GM12864 (cell line): ENCODE results near the gene GPAT3.
"Not testable (repeated sequence)": the region's sequence is repeated elsewhere in the genome, so short reads cannot be mapped to it uniquely, and the experiment has no call there.

Source experiments
- DNase-seq: peaks from one replicate; pipeline ENCODE4 v3.0.0-alpha.2; 2011; ENCODE audit warnings: low read depth
- H3K4me3 ChIP-seq: 2 replicates; pipeline ENCODE4 v1.5.1; 2011; ENCODE audit warnings: mild to moderate bottlenecking, low read depth, low read length, control low read depth
- CTCF ChIP-seq: IDR thresholded peaks from 2 replicates; pipeline ENCODE4 v1.5.1; 2011; ENCODE audit warnings: low read depth, mild to moderate bottlenecking, moderate library complexity, low read length, control low read depth, inconsistent platforms; ENCODE audit errors: missing control alignments

GPAT3 gene

DNA sequence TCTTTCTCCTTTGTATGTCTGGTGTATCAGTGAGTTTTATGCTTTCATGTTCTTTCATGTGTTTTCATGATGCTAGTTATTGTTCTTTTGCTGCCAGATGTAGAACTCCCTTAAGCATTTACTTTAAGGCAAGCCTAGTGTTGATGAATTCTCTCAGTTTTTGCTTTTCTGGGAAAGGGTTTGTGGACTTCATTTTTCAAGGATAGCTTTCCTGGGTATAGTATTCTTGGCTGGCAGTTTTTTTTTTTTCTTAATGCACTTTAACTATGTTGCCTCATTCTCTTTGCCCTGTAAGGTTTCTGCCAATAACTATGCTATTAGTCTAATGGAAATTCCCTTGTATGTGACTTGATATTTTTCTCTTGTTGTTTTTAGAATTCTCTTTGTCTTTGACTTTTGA lies 77.1 kb downstream of the GPAT3 start:
- DNase-seq: no peak
- H3K4me3 ChIP-seq: no peak overlapping the region
- TF ChIP-seq CTCF: no peak

DNA sequence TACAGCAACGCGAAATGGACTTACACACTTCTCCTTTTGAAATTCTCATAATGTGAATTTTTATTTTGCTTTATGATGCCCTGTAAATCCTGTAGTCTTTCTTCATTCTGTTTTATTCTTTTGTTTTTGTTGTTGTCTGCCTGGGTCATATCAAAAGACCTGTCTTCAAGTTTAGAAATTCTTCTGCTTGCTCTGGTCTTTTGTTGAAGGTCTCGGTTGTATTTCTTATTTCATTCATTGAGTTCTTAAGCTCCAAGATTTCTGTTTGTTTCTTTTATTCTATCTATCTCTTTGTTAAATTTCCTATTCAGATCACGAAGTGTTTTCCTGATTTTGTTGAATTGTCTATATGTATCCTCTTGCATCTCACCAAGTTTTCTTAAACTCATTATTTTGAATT lies 78.1 kb downstream of the GPAT3 start:
- H3K4me3 ChIP-seq: no peak overlapping the region
- TF ChIP-seq CTCF: no peak
- DNase-seq: no peak

GRCh38 chr4:83616252-83616651 lies 80.3 kb downstream of the GPAT3 start:
- H3K4me3 ChIP-seq: no peak overlapping the region
- DNase-seq: no peak
- TF ChIP-seq CTCF: no peak

DNA sequence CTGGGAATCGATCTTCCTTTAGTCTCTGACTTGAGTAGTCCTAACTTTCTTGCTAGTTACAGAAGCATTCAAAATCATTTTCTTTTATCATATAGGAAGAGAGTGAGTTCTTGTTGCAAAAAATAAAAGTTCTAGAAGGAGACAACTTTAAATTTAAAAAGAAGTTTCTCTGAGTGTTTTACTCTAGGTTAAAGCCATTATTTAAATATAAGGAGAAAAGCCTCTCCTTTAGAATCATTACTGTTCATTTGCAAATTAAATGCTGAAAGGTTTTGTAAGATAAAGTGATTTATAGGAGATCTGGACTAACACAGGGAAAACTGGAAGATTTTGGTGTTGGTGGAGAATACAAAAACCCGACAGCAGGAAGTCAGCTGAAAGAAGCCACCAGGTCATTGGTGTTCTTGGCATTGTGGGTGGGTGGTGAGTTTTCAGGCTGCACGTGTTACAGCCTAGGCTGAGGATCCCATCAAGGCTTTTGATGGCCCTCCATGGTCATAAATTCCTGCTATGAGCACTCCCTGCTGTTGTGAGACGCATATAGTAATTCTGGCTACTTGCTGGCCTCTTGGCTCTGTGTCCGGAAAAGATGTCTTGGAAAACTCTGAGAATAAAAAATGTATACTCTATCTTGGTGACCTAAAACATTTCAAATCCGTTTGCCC lies 81.6 kb downstream of the GPAT3 start:
- TF ChIP-seq CTCF: no peak
- DNase-seq: no peak

GRCh38 chr4:83618431-83618830 lies 82.5 kb downstream of the GPAT3 start:
- DNase-seq: no peak
- H3K4me3 ChIP-seq: no peak overlapping the region
- no peak for TF ChIP-seq CTCF

More for the DNA sequence above, 81.6 kb downstream of the GPAT3 start:
- no peak overlapping the region for H3K4me3 ChIP-seq

DNA sequence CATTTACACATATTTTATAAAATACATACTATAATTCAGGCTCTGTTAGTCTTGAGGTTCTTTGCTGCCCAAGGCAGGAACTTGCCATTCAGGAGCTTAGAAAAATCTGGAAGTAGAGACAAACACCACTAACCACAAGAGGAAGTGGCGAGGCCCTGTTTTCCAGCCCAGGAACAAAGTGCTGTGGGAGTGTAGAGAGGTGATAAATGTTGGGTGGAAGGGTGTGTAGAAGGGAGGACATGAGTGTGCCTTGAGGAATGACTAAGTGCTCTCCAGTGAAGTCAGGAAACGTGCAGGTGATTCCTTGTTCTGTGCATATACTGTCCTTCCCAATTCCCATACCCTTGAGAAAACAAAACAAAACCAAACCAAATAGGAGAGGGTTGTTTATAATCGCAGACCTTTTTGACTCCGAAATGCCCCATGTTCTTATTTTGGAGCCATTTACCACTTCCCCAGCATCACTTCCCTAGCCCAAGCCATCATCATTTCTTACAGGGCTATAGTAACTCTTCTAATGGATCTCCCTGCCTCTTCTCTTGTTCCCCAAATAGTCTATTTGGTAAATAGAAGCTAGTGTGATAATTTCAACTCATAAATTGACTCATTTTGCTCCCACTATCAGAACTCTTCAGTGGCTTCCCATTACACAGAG lies 83.2 kb downstream of the GPAT3 start:
- no peak for DNase-seq
- H3K4me3 ChIP-seq: no peak overlapping the region
- TF ChIP-seq CTCF: no peak

DNA sequence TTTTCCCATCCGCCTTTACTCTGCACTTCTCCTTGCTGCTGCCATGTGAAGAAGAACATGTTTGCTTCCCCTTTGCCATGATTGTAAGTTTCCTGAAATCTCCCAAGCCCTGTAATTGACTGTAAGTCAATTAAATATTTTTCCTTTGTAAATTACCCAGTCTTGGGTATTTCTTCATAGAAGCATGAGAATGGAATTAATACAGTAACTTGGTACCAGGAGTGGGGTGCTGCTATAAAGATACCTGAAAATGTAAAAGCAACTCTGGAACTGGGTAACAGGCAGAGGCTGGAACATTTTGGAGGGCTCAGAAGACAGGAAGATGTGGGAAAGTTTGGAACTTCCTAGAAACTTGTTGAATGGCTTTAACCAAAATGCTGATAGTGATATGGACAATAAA lies 86.2 kb downstream of the GPAT3 start:
- not testable (repeated sequence) for DNase-seq, H3K4me3 ChIP-seq
